GM20431 (cell line): ENCODE measurements around the gene DNAJB1.

Experiments
- in situ Hi-C: fragments of 300-500 bp; cut with MseI, MboI; formaldehyde crosslinking; loops from one replicate; pipeline ENCODE4 v1.15.0; 2020; ENCODE audit warnings: low sequenced_read_pairs; ENCODE audit not compliant: unreplicated experiment

The DNAJB1 gene

GRCh38 chr19:14476673-14477401 lies 41.4 kb downstream of the DNAJB1 start:
- in situ Hi-C loops = no loop called here

GRCh38 chr19:14476327-14476672 lies 41.9 kb downstream of the DNAJB1 start:
- in situ Hi-C loops = no loop called here

DNA sequence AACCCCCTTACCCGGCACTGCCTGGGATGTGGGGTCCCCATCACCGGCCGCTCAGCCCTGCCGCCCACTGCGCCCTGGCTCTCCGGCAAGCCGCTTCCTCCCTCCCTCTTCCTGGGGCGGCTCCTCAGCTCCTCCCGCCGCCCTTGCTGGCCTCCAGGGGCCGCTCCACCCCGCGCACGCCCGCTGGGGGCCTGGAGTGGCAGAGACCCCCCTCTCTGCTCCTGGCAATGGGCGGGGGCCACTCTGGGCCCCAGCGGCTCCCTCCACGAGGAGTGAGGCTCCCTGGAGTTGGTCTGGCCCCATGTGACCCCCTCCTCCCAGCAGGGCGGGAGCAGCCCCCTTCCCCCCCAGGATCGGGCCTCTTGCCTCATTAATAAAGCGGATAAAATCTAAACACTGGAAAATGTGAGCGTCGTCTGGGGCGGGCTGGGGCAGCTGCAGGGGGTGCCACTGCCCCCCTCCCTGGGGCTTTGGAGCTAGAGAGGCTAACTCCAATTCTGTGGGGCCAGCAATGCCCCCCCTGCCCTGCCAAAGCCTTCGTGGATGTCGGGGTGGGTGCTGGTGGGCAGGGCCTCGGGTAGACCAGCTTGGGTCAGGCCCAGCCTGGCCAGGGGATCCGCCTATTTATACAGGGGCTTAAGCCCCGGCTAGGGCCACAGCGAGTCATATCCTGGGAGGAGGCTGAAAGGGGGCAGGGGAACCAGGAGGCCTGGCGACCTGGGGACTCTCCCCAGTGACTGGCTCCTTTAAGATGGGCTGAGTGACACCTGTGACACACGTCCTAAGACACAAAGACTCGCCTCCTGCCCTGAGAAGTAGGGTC lies 42.7 kb downstream of the DNAJB1 start, which contains the start of gene PTGER1:
PTGER1 (minus strand) TSS at position 104 of the 823 bp plus-strand sequence. CDS start 1,034 bp downstream, outside the sequence.
- in situ Hi-C loops = no loop called here

GRCh38 chr19:14474827-14475226 lies 43.4 kb downstream of the DNAJB1 start:
- in situ Hi-C loops = no loop called here

GRCh38 chr19:14473978-14474578 lies 44.1 kb downstream of the DNAJB1 start:
- in situ Hi-C loops = no loop called here

- in situ Hi-C loops = no loop called here
Observed at GRCh38 chr19:14473073-14473977, 44.9 kb downstream of the DNAJB1 start.

GRCh38 chr19:14472202-14472938 lies 45.8 kb downstream of the DNAJB1 start:
- in situ Hi-C loops = no loop called here

GRCh38 chr19:14471436-14472187 lies 46.6 kb downstream of the DNAJB1 start:
- in situ Hi-C loops = no loop called here

GRCh38 chr19:14470031-14470876 lies 47.9 kb downstream of the DNAJB1 start:
- in situ Hi-C loops = no loop called here

- in situ Hi-C loops = no loop called here
Observed at GRCh38 chr19:14467816-14468215, 50.4 kb downstream of the DNAJB1 start.

DNA sequence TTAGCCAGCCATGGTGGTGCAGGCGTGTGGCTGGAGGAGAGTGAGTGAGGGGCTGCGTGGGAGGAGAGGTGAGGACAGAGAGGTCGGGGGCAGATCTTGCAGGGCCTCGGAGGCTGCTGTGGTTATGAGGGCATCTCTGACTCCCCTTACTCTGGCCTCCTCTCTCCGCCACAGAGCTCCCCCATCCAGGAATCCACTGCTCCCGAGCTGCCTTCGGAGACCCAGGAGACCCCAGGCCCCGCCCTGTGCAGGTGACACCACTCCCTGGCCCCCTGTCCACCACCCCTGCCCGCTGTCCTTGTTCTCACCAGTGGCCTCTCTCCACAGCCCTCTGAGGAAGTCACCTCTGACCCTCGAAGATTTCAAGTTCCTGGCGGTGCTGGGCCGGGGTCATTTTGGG lies 50.8 kb downstream of the DNAJB1 start:
- in situ Hi-C loops = no loop called here
